Measurements from ENCODE around the gene SCGB1D2.
A peak's percentile ranks its signal among the peaks of the same experiment; 100 is the strongest.

The SCGB1D2 gene

GRCh38 chr11:62251698-62252097 is 9.7 kb downstream of the SCGB1D2 start:
- intact Hi-C loops (cut with DNase I): no loop called here
- DNase-seq: no peak

DNA sequence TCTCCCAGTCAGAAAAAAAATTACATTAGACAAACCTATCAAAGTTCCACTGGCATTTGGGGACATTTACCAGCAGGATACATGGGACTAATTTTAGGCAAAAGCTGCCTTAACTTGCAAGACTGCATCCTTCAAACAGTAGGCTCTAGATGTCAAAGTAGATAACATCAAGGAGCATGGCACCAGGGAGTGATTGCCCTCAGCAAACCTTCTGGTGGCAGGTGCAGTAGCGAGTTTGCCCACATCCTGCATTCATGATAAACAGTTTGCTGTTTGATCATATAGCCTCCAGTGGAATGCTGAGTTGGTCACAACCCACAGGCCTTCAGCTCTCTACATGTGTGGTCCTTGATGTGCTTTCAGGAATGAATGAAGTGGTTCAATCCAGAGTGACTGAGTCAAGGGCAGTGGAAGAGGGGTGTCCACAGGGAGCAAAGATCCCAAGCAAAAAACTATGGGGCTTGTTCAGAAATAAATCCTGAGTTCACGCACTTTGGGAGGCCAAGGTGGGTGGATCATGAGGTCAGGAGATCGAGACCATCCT is 12.0 kb downstream of the SCGB1D2 start:
- intact Hi-C loops (cut with DNase I): no loop called here
- DNase-seq: no peak

- intact Hi-C loops (cut with DNase I): no loop called here
- DNase-seq: no peak
Measured at GRCh38 chr11:62256281-62256680, 14.2 kb downstream of the SCGB1D2 start.

GRCh38 chr11:62260261-62260953 is 18.4 kb downstream of the SCGB1D2 start:
- intact Hi-C loops (cut with DNase I): no loop called here
- no peak for DNase-seq

DNA sequence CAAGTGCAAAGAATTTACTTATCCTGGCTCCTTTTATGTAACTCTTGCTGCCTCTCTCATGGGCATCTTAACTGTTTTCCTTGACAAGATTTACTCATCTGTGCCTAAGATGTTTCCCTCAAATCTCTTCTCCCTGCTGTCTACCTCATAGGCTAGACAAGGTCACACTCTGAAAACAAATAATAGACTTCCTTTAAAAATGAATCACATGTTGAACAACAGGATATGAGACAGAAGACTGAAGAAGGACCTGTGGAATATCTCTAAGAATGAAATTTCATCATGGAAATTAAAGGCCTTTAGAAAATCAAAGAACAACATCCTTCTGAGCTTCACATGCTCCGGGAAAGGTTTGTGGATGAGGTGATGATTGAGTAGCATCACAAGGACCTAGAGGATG is 22.0 kb downstream of the SCGB1D2 start:
- intact Hi-C loops (cut with DNase I): no loop called here
- DNase-seq: no peak

DNA sequence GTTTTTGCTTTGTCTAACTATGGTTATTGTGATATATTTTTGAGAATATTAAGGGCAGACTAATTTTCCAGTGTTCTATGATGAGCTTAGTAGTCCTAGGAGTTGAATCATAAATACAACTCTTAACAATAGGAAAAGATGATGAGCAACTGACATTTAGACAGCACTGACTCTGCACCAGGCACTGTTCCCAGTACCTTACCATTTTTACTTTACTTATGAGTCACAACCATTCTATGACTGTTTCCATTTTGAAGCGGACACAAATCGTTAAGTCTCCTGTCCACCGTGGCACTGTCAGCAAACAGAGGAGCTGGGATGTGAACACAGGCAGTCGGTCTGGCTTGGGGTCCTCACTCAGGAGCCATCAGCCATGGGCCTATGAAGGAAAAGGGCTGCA is 24.5 kb downstream of the SCGB1D2 start:
- DNase-seq: peak in 7 of 42 donors; percentile 14 to 54 (median 23)
- intact Hi-C loops (cut with DNase I): no loop called here

DNA sequence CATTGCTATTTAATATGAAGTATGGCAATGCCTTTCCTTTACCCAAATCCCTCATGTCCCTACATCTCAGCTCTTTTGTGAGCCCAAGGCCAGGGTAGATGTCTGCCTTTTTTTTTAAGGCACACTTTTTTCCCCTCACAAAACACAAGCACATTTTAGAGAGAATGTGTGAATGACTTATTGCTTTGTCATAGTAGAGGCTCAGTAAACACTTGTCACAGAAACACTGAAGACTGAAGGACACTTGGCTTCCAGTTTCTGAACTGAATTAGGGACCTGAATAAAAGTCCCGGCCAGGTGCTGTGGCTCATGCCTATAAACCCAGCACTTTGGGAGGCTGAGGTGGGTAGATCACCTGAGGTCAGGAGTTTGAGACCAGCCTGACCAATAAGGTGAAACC is 25.0 kb downstream of the SCGB1D2 start:
- intact Hi-C loops (cut with DNase I): no loop called here
- DNase-seq: no peak

DNA sequence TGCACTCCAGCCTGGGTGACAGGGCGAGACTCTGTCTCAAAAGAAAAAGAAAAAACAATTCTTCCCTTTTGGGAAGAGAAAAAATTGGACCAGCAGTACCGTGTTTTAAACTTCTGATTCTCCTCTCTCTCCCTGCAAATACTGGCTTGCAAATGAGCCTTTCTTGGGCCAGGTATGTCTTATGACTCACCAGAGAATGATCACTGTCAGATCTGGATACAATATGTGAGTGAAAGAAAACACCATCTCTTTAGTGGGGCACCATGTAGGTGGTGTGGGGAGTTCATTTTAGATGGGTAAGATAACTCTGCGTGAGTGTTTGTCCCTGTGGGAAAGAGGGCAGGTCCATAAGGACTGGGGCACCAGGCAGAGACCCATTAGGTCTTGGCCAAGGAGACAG is 25.5 kb downstream of the SCGB1D2 start:
- no peak for DNase-seq
- intact Hi-C loops (cut with DNase I): no loop called here

DNA sequence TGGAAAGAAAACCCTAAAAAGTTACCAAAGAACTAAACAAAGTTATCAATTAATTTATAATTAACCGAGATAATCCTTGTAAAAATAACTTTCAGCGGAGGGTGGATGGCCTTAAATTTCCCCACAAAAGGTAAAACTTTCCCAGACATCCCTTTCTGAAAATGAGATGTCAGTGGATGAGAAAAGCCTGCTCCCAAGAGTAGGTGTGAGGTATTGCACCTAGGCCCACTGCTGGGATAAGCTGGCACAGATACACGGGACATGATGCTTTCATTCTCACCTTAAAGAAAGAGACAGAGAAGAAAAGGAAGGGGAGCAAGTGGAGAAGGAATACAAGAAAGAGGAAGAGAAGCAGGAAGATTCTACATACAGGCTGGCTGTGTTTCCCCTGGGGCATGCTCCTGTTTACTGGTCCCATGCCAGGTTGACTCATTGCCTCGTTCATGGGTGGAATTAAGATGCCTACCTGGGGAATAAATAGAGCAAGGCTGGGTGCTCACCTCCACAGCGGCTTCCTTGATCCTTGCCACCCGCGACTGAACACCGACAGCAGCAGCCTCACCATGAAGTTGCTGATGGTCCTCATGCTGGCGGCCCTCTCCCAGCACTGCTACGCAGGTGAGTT is 27.7 kb downstream of the SCGB1D2 start, which contains the start of gene SCGB2A2:
TSS of gene SCGB2A2 (plus strand) at position 505 of the 625 bp plus-strand sequence. CDS start at position 564, 59 bp downstream.
- intact Hi-C loops (cut with DNase I): no loop called here

DNA sequence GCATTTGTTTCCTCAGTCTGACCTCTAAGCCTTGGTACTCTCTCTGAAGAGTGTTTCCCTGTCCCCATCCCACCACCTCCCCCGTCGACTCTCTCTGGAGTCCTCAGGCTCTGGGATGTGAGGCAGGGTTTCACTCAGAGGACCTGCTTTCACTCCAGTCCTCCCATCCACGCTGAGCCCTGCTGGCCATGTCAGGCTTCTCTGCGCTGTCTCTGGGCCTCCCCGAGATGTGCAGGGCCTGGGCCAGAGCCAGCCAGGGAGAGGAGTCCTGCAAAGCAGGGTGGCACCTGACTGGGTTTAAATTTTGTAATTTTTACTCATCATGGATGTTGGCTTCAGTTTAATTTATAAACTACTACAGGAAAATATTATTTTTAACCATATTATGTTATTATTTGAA is 31.2 kb downstream of the SCGB1D2 start:
- intact Hi-C loops (cut with DNase I): no loop called here
- DNase-seq: no peak

More for the DNA sequence above, 27.7 kb downstream of the SCGB1D2 start, which contains the start of gene SCGB2A2:
- DNase-seq: no peak

DNA sequence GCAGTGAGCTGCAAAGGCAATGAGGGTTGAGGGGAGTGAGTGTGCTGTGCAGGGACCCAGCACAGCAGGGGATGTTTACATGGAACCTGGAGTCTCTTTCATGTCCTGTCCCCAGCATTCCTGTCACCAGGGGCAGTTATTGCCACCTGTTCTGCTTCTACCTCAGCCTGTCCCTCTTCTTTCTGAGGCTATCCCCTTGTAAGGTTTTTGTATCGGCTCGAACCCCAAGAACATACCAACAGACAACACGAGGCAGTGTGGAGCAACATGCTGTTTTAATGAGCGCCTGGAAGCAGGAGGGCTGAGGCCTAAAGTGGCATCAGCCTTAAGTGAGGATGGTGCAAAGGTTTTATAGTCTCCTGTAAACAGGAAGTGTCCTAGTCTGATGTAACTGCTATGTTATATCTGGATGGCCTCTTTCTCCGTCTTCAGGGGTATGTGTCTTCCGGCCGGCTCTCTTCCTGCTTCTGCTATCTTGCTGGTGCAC is 31.8 kb downstream of the SCGB1D2 start:
- DNase-seq: no peak
- intact Hi-C loops (cut with DNase I): no loop called here

DNA sequence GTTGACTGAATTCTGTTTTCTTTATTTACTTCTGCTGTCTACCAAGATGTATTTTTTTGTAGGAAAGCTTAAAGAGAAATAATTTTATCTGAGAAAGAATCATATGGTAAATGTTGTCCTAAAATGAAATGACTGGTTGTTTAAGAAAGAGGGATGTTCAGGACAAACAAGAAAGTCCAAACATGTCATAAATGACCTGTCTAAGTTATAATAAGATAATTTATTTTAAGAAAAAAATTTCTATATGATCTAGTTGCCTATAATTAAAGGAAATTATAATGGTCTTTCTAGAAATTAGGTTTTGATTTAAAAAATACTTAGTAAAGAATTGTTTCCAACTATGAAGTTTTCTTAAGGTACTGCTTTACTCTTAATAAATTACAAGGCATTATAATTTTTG is 38.4 kb downstream of the SCGB1D2 start:
- intact Hi-C loops (cut with DNase I): no loop called here
- no peak for DNase-seq

Measured in head of caudate nucleus (tissue), 42 donors.